Fibroblast of gingiva (primary cell): ENCODE measurements around the gene PTPN11.
"Not testable (repeated sequence)": the region's sequence is repeated elsewhere in the genome, so short reads cannot be mapped to it uniquely, and the experiment has no call there.

ENCODE experiments used
- DNase-seq: peaks from one replicate; pipeline ENCODE4 v3.0.0-alpha.2; 2011; ENCODE audit warnings: low read depth

The PTPN11 gene

GRCh38 chr12:112418608-112419296 is at the start of gene PTPN11:
Gene PTPN11 (plus strand): TSS chr12:112418947. CDS start chr12:112419112, 165 bp downstream.
- peak; percentile 85 for DNase-seq

GRCh38 chr12:112370199-112370598 is 48.5 kb upstream of the PTPN11 start:
- no peak for DNase-seq

GRCh38 chr12:112370868-112371510 is 47.8 kb upstream of the PTPN11 start:
- no peak for DNase-seq

GRCh38 chr12:112374166-112374740 is 44.5 kb upstream of the PTPN11 start:
- DNase-seq, result no peak

GRCh38 chr12:112375105-112375504 is 43.6 kb upstream of the PTPN11 start:
- DNase-seq, result no peak

GRCh38 chr12:112380663-112381405 is 37.9 kb upstream of the PTPN11 start:
- DNase-seq, result no peak

- no peak for DNase-seq
Measured at GRCh38 chr12:112381406-112381882, 37.3 kb upstream of the PTPN11 start.

GRCh38 chr12:112381883-112382796 is 36.6 kb upstream of the PTPN11 start, which contains the start of gene HECTD4:
Gene HECTD4 (minus strand): TSS chr12:112382431. CDS start chr12:112382128, 303 bp downstream.
- DNase-seq, result peak; percentile 73

- no peak for DNase-seq
Measured at GRCh38 chr12:112382866-112383265, 35.9 kb upstream of the PTPN11 start.

- DNase-seq, result peak; percentile 82
Measured at GRCh38 chr12:112386726-112387125, 32.0 kb upstream of the PTPN11 start.

- DNase-seq, result no peak
Measured at GRCh38 chr12:112389228-112389627, 29.5 kb upstream of the PTPN11 start.

GRCh38 chr12:112389922-112390654 is 28.7 kb upstream of the PTPN11 start:
- not testable (repeated sequence) for DNase-seq

GRCh38 chr12:112393328-112393727 is 25.4 kb upstream of the PTPN11 start:
- DNase-seq, result no peak

- no peak for DNase-seq
Measured at GRCh38 chr12:112401054-112401453, 17.7 kb upstream of the PTPN11 start.

GRCh38 chr12:112401903-112402498 is 16.7 kb upstream of the PTPN11 start:
- no peak for DNase-seq

GRCh38 chr12:112406519-112407488 is 11.9 kb upstream of the PTPN11 start:
- no peak for DNase-seq

GRCh38 chr12:112407683-112408082 is 11.1 kb upstream of the PTPN11 start:
- DNase-seq, result not testable (repeated sequence)

- DNase-seq, result no peak
Measured at GRCh38 chr12:112408621-112409020, 10.1 kb upstream of the PTPN11 start.
